ENCODE data around the gene TPRN.

DNA sequence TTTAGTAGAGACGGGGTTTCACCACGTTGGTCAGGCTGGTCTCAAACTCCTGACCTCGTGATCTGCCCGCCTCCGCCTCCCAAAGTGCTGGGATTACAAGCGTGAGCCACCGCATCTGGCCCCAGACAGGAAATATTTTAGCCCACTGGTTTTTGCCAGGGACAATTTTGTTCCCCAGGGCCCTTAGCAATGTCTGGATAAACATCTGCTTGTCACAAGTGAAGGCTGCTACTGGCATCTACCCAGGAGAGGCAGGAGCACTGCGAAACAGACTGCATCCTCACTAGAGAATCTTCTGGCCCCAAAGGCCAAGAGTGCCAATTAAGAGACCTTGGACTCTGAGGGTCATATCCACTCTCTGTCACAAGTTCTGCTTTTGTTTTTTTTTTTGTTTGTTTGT lies 2.4 kb upstream of the TPRN start:
- TF ChIP-seq, protein P1, sequence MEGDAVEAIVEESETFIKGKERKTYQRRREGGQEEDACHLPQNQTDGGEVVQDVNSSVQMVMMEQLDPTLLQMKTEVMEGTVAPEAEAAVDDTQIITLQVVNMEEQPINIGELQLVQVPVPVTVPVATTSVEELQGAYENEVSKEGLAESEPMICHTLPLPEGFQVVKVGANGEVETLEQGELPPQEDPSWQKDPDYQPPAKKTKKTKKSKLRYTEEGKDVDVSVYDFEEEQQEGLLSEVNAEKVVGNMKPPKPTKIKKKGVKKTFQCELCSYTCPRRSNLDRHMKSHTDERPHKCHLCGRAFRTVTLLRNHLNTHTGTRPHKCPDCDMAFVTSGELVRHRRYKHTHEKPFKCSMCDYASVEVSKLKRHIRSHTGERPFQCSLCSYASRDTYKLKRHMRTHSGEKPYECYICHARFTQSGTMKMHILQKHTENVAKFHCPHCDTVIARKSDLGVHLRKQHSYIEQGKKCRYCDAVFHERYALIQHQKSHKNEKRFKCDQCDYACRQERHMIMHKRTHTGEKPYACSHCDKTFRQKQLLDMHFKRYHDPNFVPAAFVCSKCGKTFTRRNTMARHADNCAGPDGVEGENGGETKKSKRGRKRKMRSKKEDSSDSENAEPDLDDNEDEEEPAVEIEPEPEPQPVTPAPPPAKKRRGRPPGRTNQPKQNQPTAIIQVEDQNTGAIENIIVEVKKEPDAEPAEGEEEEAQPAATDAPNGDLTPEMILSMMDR (IDR thresholded peaks at IDR 0.05 in 4 of 5, conservative IDR thresholded peaks at IDR 0.05 in 1 of 5): no peak
- TF ChIP-seq POLR2A (IDR thresholded peaks at IDR 0.05): no peak
